DND-41 (cell line): ENCODE results near the gene SULT1E1.

ENCODE experiments used
- ATAC-seq: fragments of 200-7000 bp; cut with Tn5 transposase; 3 replicates; pipeline ENCODE4 v1.9.1; 2021; ENCODE audit warnings: low read depth; ENCODE audit not compliant: insufficient read depth
- DNase-seq: peaks from one replicate; pipeline ENCODE4 v3.0.0-alpha.2; 2020
- H2AFZ ChIP-seq: 2 replicates; pipeline ENCODE4 v1.6.0; 2012; ENCODE audit warnings: low read depth, low read length
- H3K27ac ChIP-seq: 2 replicates; pipeline ENCODE4 v1.5.1; 2012; ENCODE audit warnings: low read length, inconsistent platforms
- H3K27me3 ChIP-seq: fragments of 200-600 bp; sonication (generic); 2 replicates; pipeline ENCODE4 v1.6.0; 2012; ENCODE audit warnings: low read length, mild to moderate bottlenecking, inconsistent platforms; ENCODE audit not compliant: insufficient read depth, poor library complexity
- H3K36me3 ChIP-seq: 2 replicates; pipeline ENCODE4 v1.5.1; 2012; ENCODE audit warnings: low read length, inconsistent platforms; ENCODE audit not compliant: insufficient read depth
- H3K4me1 ChIP-seq: 2 replicates; pipeline ENCODE4 v1.5.1; 2012; ENCODE audit warnings: mild to moderate bottlenecking, low read length; ENCODE audit not compliant: insufficient read depth
- H3K4me2 ChIP-seq: 2 replicates; pipeline ENCODE4 v1.6.0; 2012; ENCODE audit warnings: mild to moderate bottlenecking, moderate library complexity, low read length, inconsistent platforms; ENCODE audit not compliant: insufficient read depth
- H3K4me3 ChIP-seq, 2 experiments: fragments of 200-600 bp in 1 of 2; shearing (Covaris generic) in 1 of 2; 2 replicates each; pipeline ENCODE4 v1.5.1; 2012 to 2016; ENCODE audit warnings: inconsistent platforms in 2 of 2, low read length in 2 of 2, mild to moderate bottlenecking in 2 of 2, low read depth in 1 of 2, moderate library complexity in 1 of 2
- H3K79me2 ChIP-seq: 2 replicates; pipeline ENCODE4 v1.6.0; 2012; ENCODE audit warnings: low read length, inconsistent platforms; ENCODE audit not compliant: insufficient read depth
- H3K9ac ChIP-seq: 2 replicates; pipeline ENCODE4 v1.6.0; 2012; ENCODE audit warnings: low read depth, mild to moderate bottlenecking, inconsistent platforms, low read length, moderate library complexity
- H3K9me3 ChIP-seq: 2 replicates; pipeline ENCODE4 v1.5.1; 2012; ENCODE audit warnings: low read length, moderate library complexity, mild to moderate bottlenecking, inconsistent platforms; ENCODE audit not compliant: insufficient read depth, severe bottlenecking
- H4K20me1 ChIP-seq: 2 replicates; pipeline ENCODE4 v1.6.0; 2012; ENCODE audit warnings: low read length; ENCODE audit not compliant: insufficient read depth
- EZH2 ChIP-seq: IDR thresholded peaks from 3 replicates; pipeline ENCODE4 v1.6.1; 2012; ENCODE audit warnings: borderline replicate concordance, low read depth, mild to moderate bottlenecking, moderate library complexity, low read length, inconsistent platforms; ENCODE audit not compliant: severe bottlenecking
- TF ChIP-seq, protein P1 (sequence below): IDR thresholded peaks from 2 replicates; pipeline ENCODE4 v1.5.1; 2012; ENCODE audit warnings: borderline replicate concordance, low read length, moderate library complexity, mild to moderate bottlenecking; ENCODE audit not compliant: poor library complexity, severe bottlenecking; ENCODE audit errors: extremely low read depth

SULT1E1 gene

GRCh38 chr4:69818060-69818639 is 41.8 kb downstream of the SULT1E1 start:
- ATAC-seq (no peak), DNase-seq (no peak)
- Histone ChIP-seq H3K27ac (no peak overlapping the region), H3K36me3 (no peaks in the 10 kb centered on the region), H3K4me2 (no peak overlapping the region), H3K9ac (no peak overlapping the region), H3K27me3 (no peaks in the 10 kb centered on the region), H4K20me1 (no peaks in the 10 kb centered on the region), H3K9me3 (no peaks in the 10 kb centered on the region), H3K79me2 (no peaks in the 10 kb centered on the region), H3K4me3 (no peak overlapping the region), H2AFZ (no peak overlapping the region), H3K4me1 (no peaks in the 10 kb centered on the region)
- TF ChIP-seq EZH2 = no peak
- TF ChIP-seq, protein P1, sequence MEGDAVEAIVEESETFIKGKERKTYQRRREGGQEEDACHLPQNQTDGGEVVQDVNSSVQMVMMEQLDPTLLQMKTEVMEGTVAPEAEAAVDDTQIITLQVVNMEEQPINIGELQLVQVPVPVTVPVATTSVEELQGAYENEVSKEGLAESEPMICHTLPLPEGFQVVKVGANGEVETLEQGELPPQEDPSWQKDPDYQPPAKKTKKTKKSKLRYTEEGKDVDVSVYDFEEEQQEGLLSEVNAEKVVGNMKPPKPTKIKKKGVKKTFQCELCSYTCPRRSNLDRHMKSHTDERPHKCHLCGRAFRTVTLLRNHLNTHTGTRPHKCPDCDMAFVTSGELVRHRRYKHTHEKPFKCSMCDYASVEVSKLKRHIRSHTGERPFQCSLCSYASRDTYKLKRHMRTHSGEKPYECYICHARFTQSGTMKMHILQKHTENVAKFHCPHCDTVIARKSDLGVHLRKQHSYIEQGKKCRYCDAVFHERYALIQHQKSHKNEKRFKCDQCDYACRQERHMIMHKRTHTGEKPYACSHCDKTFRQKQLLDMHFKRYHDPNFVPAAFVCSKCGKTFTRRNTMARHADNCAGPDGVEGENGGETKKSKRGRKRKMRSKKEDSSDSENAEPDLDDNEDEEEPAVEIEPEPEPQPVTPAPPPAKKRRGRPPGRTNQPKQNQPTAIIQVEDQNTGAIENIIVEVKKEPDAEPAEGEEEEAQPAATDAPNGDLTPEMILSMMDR = no peak

- no peaks in the 10 kb centered on the region for H3K9me3 ChIP-seq
- H3K27me3 ChIP-seq = no peaks in the 10 kb centered on the region
- H3K79me2 ChIP-seq = no peaks in the 10 kb centered on the region
- no peaks in the 10 kb centered on the region for H3K4me1 ChIP-seq
- H3K27ac ChIP-seq = no peak overlapping the region
- no peak for ATAC-seq
- no peak overlapping the region for H2AFZ ChIP-seq
- H3K4me2 ChIP-seq = no peak overlapping the region
- no peaks in the 10 kb centered on the region for H4K20me1 ChIP-seq
- DNase-seq = no peak
- H3K36me3 ChIP-seq = no peaks in the 10 kb centered on the region
- no peak for TF ChIP-seq EZH2
- TF ChIP-seq, protein P1 = no peak
- H3K4me3 ChIP-seq = no peak overlapping the region
- H3K9ac ChIP-seq = no peak overlapping the region
These were observed 43.7 kb downstream of the SULT1E1 start for GRCh38 chr4:69816236-69816635.

GRCh38 chr4:69813628-69814027 is 46.3 kb downstream of the SULT1E1 start:
- no peak overlapping the region for H3K4me2 ChIP-seq
- H2AFZ ChIP-seq = no peak overlapping the region
- ATAC-seq = no peak
- no peak for DNase-seq
- H3K4me3 ChIP-seq = no peak overlapping the region
- no peaks in the 10 kb centered on the region for H3K36me3 ChIP-seq
- TF ChIP-seq, protein P1 = no peak
- TF ChIP-seq EZH2 = no peak
- no peak overlapping the region for H3K9ac ChIP-seq
- no peak overlapping the region for H3K27ac ChIP-seq
- H3K4me1 ChIP-seq = no peaks in the 10 kb centered on the region
- no peaks in the 10 kb centered on the region for H3K9me3 ChIP-seq
- H3K27me3 ChIP-seq = no peaks in the 10 kb centered on the region
- no peaks in the 10 kb centered on the region for H4K20me1 ChIP-seq
- H3K79me2 ChIP-seq = no peaks in the 10 kb centered on the region

- no peaks in the 10 kb centered on the region for H3K36me3 ChIP-seq
- DNase-seq = no peak
- no peak for ATAC-seq
These were observed 48.8 kb downstream of the SULT1E1 start for GRCh38 chr4:69811166-69811565.

More at GRCh38 chr4:69811166-69811565, 48.8 kb downstream of the SULT1E1 start:
- H3K4me1 ChIP-seq = no peaks in the 10 kb centered on the region
- no peak overlapping the region for H3K9ac ChIP-seq
- no peaks in the 10 kb centered on the region for H3K79me2 ChIP-seq
- H2AFZ ChIP-seq = no peak overlapping the region
- no peak overlapping the region for H3K4me3 ChIP-seq
- no peaks in the 10 kb centered on the region for H3K9me3 ChIP-seq
- no peak overlapping the region for H3K27ac ChIP-seq
- no peaks in the 10 kb centered on the region for H3K27me3 ChIP-seq
- H4K20me1 ChIP-seq = no peaks in the 10 kb centered on the region
- no peak overlapping the region for H3K4me2 ChIP-seq
- TF ChIP-seq, protein P1 = no peak
- no peak for TF ChIP-seq EZH2
